HG03066 (cell line): ENCODE measurements around the gene CNKSR1.

Source experiments
- ATAC-seq: cut with Tn5 transposase; IDR thresholded peaks from one replicate; pipeline ENCODE4 v1.9.1; 2021; ENCODE audit warnings: low read depth; ENCODE audit not compliant: unreplicated experiment

The CNKSR1 gene

DNA sequence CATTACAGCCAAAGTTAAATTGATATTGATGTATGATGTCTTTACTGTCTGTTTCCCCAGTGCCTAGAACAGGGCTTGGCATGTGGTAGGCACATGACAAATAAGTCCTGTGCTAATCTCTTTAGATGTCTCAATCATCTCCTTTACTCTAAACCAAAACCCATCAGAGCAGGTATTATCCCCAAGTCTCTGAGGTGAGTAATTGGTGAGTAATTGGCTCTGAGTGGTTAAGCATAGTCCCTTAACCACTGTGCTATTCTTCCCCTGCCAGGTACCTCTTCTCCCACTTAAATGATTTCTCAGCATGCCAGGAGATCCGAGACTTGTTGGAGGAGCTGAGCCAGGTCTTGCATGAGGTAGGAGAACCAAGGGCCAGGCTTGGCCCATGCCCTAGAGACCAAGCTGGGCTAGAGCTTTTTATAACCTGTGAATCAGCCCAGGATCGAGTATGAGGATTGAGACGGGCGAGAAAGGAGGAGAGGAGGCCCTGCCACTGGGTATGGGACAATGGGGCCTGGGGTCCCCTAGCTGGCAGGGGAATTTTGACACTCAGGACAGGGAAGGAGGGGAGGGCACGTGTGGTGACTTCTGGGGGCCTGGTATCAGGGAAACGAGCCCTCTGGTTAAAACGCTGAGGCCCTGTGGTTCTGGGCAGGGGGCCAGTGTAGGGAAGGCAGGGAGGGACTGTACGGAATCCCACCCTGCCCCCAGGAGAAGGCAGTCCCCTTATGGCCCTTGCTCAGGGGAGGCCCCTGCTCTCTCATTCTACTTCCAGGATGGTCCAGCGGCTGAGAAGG, 4.5 kb downstream of the CNKSR1 start:
- ATAC-seq: no peak

- ATAC-seq: no peak
Measured at GRCh38 chr1:26182383-26182696, 5.0 kb downstream of the CNKSR1 start.

DNA sequence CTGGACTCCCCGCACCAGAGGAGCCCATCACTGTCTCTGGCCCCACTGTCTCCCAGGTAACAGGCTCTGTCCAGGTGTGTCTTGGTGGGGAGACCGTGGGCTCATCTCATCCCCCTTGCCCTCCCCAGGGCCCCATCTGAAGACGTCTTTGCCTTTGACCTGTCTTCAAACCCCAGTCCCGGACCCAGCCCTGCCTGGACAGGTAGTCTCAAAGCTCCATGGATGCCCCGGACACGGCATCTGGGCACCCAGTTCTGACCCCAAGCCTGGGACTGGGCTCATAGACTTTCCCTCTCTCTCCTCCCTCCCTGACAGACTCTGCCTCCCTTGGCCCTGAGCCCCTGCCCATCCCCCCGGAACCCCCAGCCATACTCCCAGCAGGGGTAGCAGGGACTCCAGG, 6.8 kb downstream of the CNKSR1 start:
- no peak for ATAC-seq

DNA sequence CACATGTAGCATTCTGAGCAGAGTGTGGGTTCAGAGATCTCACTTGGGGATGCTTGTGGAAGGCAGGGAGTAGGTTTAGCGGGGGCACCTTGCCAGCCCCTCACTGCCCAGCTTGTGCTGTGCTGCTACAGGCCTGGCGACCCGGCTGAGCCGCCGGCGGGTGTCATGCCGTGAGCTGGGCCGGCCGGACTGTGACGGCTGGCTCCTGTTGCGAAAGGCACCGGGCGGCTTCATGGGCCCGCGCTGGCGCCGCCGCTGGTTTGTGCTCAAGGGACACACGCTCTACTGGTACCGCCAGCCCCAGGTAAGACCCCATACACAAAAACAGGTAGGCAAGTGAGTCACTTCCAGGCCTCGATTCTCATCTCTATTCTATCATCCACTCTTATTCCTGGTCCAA, 7.6 kb downstream of the CNKSR1 start:
- no peak for ATAC-seq

DNA sequence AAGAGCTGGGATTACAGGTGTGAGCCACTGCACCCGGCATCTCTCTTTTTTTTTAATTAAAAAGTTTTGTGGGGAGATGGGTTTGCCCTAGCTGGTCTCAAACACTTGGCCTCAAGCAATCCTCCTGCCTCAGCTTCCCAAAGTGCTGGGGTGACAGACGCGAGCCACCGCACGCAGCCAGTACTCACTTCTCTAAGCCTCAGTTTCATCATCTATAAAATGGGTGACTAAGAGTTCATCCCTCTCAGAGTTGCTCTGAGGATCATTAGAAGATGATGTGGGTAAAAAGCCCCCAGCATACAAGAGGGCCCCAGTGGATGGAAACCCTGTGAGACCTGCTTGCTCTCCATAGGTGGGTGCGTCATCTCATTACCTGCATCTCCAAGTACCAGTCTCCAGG, 10.6 kb downstream of the CNKSR1 start:
- ATAC-seq: no peak

DNA sequence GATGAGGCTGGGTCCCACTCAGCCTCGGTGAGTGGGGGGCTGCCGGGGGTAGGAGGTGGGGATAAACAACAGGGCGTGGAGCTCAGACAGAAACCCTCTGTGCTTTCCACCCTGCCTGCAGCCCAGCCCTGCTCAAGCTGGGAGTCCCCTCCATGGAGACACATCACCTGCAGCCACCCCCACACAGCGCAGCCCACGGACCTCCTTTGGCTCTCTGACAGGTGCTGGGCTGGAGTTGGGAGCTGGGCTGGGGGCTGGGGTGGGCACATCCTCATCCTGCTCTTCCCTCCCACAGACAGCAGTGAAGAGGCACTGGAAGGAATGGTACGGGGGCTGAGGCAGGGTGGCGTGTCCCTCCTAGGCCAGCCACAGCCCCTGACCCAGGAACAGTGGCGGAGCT, 11.2 kb downstream of the CNKSR1 start:
- ATAC-seq: no peak

DNA sequence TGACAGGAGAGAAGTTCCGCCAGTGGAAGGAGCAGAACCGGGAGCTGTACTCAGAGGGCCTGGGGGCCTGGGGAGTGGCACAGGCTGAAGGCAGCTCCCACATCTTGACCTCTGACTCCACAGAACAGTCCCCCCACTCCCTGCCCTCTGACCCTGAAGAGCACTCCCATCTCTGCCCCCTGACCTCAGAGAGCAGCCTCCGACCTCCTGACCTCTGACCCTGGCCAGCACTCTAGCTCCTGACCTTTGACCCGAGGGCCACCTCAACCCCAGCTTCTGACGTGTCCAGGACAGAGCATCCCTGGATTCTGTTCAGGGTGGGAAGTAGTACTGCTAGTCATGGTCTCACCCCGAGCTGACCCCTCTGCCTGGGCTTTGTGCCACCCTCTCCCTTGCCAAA, 12.0 kb downstream of the CNKSR1 start:
- no peak for ATAC-seq

DNA sequence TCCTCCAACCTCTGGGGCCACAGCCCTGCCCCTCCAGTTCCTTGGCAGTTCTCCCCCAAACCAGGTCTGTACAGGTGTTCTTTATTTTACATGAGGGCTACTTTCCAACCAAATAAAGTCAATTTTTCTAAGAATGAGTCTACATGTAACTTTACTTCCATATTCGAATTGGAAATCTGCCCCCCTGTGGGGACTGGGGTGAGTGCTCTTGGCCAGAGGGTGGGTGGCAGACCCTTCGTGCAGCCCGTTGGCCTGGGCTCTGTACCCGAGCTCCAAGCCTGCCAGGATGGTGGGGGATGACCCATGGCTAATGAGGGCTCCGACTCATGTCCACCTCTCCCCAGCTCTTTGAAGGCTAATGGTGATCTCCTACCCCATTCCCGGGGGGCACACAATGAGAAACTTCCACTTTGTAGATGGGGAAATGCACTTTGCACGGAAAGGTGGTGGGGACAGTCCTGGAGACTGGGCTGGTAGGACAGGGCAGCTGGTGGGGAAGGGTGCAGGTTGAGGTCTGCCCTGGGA, 12.5 kb downstream of the CNKSR1 start:
- ATAC-seq: no peak

- no peak for ATAC-seq
Measured at GRCh38 chr1:26190373-26190987, 13.2 kb downstream of the CNKSR1 start, which contains the start of gene CATSPER4. TSS of gene CATSPER4 (plus strand) at chr1:26190602. CDS start at chr1:26190628, 26 bp downstream.

DNA sequence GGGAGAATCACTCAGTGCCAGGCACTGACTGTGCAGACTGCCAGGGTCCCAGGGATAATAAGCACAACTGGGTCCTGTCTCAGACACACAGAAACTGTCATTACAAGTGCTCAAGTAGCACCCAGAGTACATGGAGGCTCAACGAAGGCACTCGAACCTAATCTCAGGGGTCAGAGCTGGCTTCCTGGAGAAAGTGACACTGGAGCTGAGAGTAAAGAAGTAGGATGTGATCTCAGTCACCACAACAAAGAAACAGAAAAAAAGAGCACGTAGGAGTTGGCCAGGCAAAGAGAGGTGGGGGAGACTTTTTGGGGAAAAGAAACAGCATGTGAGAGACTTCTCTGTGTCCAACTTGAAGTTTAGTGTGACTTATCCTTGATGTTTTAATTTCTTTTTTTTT, 14.4 kb downstream of the CNKSR1 start:
- ATAC-seq: no peak

DNA sequence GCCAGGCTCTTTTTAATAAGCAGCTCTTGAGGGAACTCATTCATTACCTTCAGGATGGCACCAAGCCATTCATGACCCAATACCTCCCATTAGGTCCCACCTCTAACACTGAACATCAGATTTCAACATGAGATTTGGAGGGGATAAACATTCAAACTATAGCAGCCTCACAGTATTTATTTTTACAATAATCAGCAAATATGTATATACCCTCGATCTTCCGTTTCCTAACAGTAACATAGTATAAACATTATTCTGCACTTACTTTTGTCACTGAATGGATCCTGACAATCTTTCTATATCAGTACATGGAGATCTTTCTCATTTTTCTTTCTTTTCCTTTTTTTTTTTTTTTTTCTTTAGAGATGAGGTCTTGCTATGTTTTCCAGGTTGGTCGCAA, 18.5 kb downstream of the CNKSR1 start:
- no peak for ATAC-seq

- ATAC-seq: no peak
Measured at GRCh38 chr1:26197301-26197700, 20.0 kb downstream of the CNKSR1 start.

- ATAC-seq: no peak
Measured at GRCh38 chr1:26197813-26198212, 20.5 kb downstream of the CNKSR1 start.

DNA sequence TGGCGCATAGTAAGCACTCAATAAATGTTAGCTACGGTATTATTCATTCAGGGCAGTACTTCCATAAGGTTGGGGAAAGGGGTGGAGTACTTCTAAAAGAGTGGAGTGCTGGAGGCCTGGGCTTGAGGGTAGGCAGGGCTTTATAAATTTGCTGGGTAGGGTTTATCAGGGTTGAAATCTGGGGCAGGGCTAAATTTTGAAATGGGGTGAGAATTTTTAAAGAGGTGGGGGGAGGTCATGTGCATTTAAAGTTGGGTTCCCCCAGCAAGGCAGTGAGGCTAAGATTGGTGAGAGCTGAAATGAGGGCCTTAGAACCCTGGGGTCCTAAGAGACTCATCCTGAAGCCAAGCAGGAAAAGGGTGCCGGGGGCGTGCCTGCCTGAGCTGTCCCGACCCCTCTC, 23.1 kb downstream of the CNKSR1 start:
- ATAC-seq: no peak

GRCh38 chr1:26203642-26204318, 26.5 kb downstream of the CNKSR1 start:
- ATAC-seq: no peak

- no peak for ATAC-seq
Measured at GRCh38 chr1:26210147-26210870, 33.0 kb downstream of the CNKSR1 start.

DNA sequence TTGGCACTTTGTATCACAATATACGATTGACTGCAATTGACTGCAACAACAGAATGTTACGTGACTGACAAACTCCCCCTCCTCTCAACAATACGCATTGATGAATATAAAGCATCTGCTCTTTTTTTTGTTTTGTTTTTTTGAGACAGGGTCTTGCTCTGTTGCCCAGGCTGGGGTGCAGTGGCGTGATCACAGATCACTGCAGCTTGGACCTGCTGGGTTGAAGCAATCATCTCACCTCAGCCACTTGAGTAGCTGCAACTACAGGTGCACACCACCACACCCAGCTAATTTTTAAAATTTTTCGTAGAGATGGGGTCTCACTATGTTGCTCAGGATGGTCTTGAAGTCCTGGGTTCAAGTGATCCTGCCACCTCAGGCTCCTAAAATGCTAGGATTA, 35.4 kb downstream of the CNKSR1 start:
- no peak for ATAC-seq

GRCh38 chr1:26213335-26213905, 36.1 kb downstream of the CNKSR1 start:
- ATAC-seq: no peak

GRCh38 chr1:26215246-26215645, 38.0 kb downstream of the CNKSR1 start:
- ATAC-seq: no peak

GRCh38 chr1:26218906-26219494, 41.7 kb downstream of the CNKSR1 start:
- no peak for ATAC-seq
